ENCODE data around the gene WDR45B.
"Not testable (repeated sequence)": the region's sequence is repeated elsewhere in the genome, so short reads cannot be mapped to it uniquely, and the experiment has no call there.

Gene WDR45B

GRCh38 chr17:82655523-82655922 is 7.3 kb upstream of the WDR45B start:
- no peak for DNase-seq

- no peak for DNase-seq
Measured at GRCh38 chr17:82655038-82655479, 6.8 kb upstream of the WDR45B start.

GRCh38 chr17:82654611-82655010 is 6.4 kb upstream of the WDR45B start:
- not testable (repeated sequence) for DNase-seq

GRCh38 chr17:82653651-82654528 is 5.6 kb upstream of the WDR45B start:
- DNase-seq = no peak

- DNase-seq = no peak
Measured at GRCh38 chr17:82650723-82651122, 2.5 kb upstream of the WDR45B start.

- no peak for DNase-seq
Measured at GRCh38 chr17:82649501-82650261, 1.4 kb upstream of the WDR45B start.

GRCh38 chr17:82648742-82649331 is 593 bp upstream of the WDR45B start:
- DNase-seq = no peak

- no peak for DNase-seq
Measured at GRCh38 chr17:82647593-82648164, 565 bp downstream of the WDR45B start.

- DNase-seq = no peak
Measured at GRCh38 chr17:82645516-82645915, 2.7 kb downstream of the WDR45B start.

- no peak for DNase-seq
Measured at GRCh38 chr17:82644148-82644547, 4.1 kb downstream of the WDR45B start.

- no peak for DNase-seq
Measured at GRCh38 chr17:82642022-82642421, 6.2 kb downstream of the WDR45B start.

- DNase-seq = no peak
Measured at GRCh38 chr17:82640036-82640435, 8.2 kb downstream of the WDR45B start.

- DNase-seq = no peak
Measured at GRCh38 chr17:82639628-82640027, 8.6 kb downstream of the WDR45B start.

GRCh38 chr17:82638183-82638773 is 10.0 kb downstream of the WDR45B start:
- no peak for DNase-seq

- DNase-seq = no peak
Measured at GRCh38 chr17:82636626-82637598, 11.3 kb downstream of the WDR45B start.

GRCh38 chr17:82633343-82633742 is 14.9 kb downstream of the WDR45B start:
- no peak for DNase-seq

GRCh38 chr17:82632451-82632850 is 15.8 kb downstream of the WDR45B start:
- no peak for DNase-seq

GRCh38 chr17:82631544-82631943 is 16.7 kb downstream of the WDR45B start:
- DNase-seq = no peak

- no peak for DNase-seq
Measured at GRCh38 chr17:82630212-82630611, 18.0 kb downstream of the WDR45B start.

- no peak for DNase-seq
Measured at GRCh38 chr17:82629748-82630147, 18.5 kb downstream of the WDR45B start.

- DNase-seq = no peak
Measured at GRCh38 chr17:82627405-82627804, 20.8 kb downstream of the WDR45B start.

- DNase-seq = no peak
Measured at GRCh38 chr17:82623707-82624106, 24.5 kb downstream of the WDR45B start.

Data from right forelimb (tissue), 1 donor.